Anterior cingulate cortex (tissue), 58 donors: ENCODE measurements around the gene ZNF644.

Source experiments
- DNase-seq, 58 donors: peaks; one replicate each; lab custom pipeline; 2025; lab: John Stamatoyannopoulos, UW

ZNF644 gene

DNA sequence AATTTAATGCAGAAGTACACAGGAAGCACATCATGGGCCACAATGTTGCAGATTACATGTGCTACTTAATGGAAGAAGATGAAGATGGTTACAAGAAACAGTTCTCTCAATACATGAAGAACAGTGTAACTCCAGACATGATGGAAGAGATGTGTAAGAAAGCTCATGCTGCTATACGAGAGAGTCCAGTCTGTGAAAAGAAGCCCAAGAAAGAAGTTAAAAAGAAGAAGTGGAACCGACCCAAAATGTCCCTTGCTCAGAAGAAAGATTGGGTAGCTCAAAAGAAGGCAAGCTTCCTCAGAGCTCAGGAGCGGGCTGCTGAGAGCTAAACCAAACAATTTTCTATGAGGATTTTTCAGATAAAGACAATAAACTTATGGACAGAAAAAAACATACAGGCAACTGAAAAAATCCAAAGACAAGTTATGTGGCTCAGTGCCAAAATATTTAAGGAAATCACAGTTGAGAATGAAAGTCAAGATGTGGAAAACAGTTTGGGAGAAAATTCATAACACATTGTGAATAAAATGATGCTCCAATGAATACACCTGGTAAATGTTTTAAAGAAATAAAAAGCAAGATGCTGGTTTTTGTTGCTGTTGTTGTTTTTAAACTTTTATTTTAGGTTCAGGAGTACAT is 2.8 kb upstream of the ZNF644 start:
- DNase-seq = no peak

DNA sequence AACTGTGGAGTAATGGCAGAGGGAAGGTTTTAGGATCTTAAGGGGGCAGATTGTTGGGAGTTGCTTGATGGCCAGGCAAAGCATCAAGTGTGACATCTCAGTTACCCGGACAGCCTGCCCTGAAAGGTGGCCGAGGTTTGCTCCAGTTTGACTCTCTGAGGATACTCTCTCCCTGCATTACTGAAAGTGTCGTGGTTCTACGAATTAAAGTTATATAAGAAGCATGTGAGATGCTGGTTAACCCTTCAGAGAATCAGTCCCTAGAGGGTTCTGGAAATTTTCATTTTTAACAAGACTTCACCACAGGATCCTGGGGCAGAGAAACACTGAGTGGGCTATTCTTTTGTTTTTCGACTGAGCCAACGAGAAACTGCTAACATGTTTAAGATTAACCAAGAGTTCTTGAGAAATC is 689 bp upstream of the ZNF644 start:
- DNase-seq = no peak

DNA sequence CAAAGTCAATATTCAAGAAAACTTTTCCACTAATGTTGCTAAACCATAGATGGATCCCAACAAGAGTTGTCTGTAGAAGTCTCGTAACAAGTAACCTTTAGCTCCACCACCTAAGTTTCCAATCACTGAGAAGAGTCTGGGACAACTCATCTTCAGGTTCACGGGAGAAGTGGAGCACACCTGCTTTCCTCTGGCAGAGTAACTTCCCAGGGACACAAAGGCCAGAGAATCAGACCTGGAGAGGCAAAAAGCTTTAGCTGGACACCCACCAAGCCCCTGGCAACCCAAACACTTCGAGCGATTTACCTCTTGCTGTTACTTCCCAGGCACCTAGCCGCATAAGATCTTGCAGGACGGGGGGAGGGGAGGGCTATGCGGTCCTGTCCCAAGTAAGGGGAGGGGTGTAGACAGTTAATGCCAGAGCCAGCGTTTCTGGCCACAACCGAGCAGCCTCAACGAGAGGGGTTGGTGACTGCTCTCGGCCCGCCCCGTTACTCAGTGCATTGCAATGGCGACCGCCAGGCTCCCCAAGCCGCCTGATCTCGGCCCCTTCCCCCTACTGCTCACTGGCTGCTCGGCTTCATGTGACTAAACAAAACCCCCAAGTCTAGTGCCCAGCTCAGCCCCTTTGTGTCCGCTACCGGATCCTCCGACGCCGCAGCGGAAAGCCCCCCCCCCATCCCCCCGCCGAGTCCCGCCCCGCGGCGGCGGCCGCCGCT is 709 bp downstream of the ZNF644 start:
- peak in 50 of 58 donors; percentile 30 to 88 (median 76) for DNase-seq

DNA sequence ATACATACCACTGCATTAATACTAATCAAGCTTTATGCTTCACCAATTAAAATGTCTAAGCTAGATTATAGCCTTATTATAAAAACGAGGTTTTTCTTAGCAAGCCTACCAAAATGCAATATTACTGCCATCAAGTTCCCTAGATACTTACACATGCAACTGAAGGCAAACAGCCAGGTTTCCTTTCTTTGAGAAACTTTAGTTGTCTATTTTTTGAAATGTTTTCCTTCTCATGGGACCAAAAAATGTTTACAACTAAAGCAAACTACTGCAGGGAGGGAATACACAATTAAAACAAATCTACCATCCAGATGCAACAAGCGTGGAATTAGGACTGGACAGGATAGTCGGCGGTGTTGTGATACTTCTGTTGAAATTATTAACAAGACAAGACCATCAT is 1.3 kb downstream of the ZNF644 start:
- no peak for DNase-seq

DNA sequence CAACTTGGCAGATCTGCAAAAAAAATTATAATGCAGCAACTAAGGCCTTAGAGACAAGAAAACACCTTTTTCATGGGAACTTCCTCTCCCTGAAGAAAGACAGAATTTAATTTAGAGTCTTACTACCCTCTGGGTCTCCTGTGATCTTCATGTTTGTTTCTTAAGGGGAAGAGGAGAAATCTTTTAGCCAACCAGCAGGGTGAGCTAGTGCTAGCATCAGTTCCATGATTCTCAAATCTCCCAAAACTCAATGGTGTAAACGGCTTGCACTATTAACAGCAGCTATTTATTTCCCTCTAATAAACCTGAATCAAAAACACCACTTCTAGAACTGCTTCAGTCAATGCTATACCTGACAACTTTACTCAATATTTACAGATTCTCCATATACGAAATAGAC is 3.8 kb downstream of the ZNF644 start:
- DNase-seq = peak in 1 of 58 donors; percentile 17

DNA sequence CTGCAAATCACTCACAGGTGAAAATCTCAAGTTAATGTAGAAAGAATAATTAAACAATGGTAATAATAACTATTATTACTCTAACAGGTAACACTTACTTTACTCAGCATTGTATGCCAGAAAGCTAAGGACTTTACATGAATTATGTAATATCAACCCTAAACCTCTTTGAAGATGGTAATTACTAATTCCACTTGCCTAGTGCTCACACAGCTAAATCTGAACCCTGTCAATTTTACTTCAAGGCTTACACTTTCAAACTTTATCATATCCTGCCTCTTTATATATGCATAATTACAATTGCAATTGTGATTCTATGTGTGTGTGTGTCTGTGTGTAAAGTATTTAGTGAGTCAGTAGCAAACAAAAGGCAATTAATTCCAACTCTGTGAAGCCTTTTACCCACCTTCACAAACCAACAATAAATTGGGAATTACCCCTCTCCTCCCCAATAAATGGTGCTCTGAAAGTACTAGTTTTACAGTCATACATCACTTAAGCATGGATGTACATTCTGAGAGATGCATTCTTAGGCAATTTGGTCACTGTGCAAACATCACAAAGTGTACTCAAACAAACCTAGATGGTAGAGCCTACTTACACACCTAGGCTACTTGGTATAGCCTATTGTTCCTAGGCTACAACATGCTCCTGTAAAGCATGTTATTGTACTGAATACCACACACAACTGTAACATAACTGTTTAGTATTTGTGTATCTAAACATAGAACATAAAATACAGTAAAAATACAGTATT is 5.9 kb downstream of the ZNF644 start:
- DNase-seq = no peak

DNA sequence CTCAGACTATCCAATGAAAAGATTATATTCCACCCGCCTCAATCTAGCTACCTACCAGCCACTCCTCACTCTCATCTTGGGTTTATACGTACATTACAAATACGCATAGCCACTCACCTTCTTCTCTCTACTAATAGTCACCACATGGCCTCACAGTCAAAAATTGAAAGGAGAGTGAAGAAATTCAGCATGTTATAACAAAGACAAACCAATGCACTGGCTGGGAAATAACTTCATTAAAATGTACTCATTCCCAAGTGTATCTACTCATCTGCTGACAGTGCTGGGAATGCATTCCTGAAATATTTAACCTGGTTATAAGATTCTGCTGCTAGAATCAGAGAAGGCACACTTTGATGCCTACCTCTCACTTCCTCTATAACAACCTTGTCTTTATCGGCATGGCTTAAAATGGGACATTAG is 6.5 kb downstream of the ZNF644 start:
- DNase-seq = no peak

DNA sequence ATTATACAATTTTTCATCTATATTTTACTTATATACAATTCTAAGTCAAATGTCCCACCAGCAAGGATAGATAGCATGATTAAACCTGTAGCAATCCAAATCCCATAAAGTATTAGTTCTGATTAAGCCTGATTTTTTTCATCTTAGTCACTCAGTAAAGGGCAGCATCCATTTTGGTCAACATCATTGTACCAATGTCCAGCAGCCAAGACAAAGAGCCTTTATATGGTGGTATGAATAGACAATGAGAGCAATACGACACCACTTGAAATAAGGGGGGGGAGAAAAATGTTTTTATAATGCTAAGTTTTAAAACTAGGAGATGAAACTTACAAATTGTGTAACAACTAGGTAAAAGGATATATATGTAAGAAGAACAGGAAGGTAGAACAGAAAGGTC is 7.4 kb downstream of the ZNF644 start:
- DNase-seq = peak in 6 of 58 donors; percentile 1 to 71 (median 10)

DNA sequence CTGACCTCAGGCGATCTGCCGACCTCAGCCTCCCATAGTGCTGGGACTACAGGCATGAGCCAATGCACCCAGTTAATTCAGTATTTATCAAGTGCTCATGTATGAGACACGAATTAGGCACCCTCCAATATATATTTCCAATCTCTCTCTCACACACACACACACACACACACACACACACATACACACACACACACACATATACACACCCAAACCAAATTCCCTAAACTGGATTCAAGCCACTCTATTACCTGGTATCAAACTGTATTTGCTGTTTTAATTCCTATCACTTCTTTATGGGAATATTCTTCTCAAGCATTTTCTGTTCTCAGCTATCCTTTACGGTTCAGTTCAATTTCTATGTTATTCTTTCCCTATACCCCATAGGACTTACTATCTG is 8.5 kb downstream of the ZNF644 start:
- DNase-seq = no peak

DNA sequence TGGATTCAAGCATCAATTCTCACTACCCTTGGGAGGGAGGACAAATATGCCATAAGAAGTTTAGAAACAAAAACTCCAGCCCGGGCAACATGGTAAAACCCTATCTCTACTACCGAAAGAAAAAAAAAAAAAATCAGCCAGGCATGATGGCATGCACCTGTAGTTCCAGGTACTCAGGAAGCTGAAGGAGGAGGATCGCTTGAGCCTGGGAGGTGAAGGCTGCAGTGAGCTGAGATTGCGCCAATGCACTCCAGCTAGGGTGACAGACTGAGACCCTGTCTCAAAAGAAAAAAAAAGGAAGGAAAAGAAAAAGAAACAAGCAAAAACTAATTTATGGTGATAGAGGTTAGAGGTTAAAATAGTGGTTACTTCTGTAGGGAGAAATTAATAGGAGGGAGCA is 9.6 kb downstream of the ZNF644 start:
- no peak for DNase-seq

DNA sequence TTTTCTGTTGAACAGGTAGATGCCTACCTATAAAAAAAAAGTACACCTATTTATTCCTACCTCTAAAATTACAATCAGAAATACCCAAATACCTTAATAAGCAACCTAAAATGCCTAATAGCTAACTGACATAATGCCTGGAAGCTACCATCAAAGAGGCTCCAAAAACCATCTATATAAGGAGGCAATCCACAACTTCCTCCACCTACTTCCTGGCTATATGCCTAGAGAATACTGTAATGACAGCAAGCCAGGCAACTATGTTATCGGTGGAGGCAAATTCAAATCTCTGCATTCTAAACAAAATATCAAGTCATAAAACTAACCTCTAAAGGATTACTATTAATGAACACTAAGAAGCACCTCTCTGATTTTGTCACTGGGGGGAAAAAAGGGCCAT is 10.1 kb downstream of the ZNF644 start:
- DNase-seq = no peak

DNA sequence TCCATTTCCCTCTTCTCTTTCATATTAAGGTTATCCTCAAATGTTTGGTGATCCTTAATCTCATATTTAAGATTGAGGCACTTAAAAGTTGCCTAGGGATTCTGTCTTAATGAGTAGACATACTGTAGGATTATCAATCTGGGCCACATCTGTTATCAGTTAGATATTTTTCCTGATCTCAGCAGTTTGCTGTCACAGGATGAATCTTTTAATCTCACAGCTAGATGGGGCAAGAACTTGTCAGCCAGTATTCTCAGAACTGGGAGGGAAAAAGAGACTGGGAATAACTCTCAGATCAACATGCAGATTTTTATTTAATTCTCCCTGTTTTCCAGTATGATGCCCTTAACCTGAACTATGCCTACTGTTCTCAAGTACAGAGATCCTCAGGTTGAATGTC is 14.0 kb downstream of the ZNF644 start:
- DNase-seq = no peak

DNA sequence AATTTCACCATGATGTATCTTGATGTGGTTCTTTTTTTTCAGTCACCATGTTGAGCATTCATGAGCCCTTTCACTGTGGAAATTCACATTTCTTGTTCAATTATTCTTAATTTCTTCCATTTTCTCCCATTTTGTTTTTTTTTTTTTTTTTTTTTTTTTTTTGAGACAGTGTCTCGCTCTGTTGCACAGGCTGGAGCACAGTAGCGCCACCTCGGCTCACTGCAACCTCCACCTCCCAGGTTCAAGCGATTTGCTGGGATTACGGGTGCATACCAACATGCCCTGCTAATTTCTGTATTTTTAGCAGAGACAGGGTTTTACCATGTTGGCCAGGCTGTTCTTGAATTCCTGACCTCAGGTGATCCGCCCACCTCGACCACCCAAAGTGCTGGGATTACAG is 14.7 kb downstream of the ZNF644 start:
- DNase-seq = no peak

DNA sequence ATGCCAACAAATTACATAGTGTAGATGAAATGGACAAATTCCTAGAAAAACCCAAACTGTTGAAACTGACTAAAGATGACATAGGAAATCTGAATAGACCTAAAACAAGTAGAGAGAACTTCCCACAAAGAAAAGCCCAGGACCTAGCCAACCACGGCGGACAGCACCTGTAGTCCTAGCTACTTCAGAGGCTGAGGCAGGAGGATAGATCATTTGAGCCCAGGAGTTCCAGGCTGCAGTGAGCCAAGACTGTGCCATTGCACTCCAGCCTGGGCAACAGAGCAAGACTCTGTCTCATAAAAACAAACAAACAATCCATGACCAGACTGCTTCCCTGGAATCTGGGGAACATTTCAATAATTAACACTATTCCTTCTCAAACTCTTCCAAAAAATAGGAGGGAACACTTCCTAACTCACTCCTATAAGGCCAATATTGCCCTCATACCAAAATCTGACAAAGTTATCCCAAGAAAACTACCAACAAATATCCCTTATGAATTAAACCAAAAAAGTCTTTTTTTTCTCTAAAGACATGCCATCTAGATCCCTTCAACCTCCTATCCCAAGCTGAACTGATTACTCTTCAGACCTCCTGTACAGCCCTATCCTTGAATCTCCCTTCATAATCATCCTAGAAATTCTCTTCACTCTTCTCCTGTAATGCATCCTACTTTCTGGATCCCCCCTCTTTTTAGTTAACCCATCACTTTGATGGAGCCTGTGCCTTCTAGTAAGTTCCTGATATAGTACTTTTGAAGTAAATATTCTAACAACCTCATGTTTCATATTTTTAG is 15.5 kb downstream of the ZNF644 start:
- DNase-seq = no peak

DNA sequence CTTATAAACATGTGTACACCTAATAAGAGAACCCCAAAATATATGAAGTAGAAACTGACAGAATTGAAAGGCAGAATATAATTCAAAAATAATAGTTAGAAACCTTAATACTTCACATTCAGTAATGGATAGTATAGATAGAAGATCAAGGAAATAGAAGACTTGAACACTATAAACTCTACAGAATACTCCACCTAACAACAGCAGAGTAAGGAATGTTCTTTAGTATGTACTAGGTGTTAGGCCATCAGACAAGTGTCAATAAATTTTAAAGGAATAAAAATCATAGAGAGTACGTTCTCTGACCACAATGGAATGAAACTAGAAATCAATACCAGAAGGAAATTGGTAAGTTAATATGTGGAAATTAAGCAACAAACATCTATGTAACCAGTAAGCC is 16.6 kb downstream of the ZNF644 start:
- DNase-seq = no peak

DNA sequence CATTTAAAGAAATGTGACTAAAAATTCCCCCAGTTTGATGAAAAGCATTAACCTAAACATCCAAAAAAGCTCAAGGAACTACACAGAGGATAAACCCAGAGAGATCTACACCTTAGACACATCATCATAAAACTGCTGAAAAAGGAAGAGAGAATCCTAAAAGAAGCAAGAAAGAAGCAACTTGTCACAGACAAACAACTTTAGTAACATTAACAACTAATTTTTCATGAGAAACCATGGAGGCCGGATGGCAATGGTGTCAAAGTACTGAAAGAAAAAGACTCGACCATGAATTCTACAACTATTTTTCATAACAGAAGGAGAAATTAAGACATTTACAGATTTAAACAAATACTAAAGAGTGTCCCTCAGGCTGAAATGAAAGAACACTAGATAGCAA is 17.7 kb downstream of the ZNF644 start:
- DNase-seq = no peak

DNA sequence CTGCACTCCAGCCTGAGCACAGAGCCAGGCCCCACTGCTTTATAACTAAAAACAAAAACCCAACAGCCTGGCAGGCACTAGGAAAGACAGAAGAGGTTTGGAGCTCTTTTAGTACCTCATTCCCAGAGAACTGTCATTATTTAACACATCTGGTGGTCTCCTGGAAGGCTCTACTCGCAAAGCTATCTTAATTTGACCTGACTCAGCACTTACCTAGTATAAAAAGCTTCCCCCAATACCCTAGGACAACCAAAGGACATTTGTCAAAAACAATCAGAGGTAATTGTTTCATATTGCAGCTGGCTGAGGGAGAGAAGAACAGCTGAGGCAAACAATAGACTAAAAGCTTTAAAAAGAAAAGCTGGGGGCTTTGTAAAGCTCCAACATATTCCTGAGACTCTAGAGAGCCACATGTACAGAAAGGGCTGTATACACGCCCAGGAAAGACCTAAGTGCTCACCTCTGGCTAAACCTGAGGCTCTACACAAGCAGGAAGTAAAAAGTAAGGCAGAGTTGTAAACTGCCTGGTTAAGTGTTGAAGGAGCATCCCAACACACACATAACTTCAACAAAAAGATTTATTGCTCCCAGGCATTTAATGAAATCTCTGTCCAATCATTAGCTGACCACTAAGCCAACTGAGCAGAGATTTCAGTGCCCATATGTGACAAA is 25.0 kb downstream of the ZNF644 start:
- DNase-seq = no peak

DNA sequence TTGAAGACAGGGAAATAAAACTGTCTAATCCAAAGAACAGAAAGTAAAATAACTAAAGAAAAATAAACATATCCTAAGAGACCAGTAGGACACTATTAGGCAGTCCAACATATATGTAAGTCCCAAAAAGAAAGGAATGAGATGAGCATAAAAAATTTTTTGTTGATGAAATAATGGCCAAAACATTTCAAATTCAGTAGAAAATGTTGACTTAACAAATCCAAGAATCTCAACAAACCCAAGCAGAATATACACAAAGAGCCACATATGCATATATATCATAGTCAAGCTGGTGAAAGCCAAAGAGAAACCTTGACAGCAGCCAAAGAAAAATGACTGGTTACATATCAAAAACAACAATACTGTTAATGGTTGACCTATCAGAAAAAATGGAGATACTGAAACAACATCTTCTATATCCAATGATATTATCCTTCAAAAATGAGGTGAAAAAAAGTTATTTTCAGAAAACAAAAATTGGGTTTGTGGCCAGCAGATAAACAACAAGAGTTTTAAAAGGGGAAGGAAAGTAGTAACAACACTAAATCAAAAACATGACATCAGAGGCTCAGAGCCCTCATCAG is 26.4 kb downstream of the ZNF644 start:
- no peak for DNase-seq

DNA sequence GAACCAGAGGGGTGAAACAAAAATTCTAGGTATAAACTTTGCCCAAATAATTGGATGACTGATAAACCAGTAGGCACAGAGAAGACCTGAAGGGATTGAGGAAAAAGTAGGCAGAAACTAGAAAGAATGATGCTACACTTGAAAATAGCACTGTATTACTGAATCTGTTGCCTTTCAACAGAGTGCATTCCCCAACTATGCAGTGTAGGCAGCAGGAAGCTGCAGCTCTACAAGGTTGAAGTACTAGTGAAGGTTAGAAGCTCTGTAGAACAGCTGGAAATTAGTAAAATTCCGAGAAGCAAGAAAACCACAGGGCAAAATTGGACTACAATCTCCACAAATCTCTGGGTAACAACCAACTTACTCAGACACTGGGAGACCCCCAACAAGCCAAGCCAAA is 27.4 kb downstream of the ZNF644 start:
- DNase-seq = no peak

DNA sequence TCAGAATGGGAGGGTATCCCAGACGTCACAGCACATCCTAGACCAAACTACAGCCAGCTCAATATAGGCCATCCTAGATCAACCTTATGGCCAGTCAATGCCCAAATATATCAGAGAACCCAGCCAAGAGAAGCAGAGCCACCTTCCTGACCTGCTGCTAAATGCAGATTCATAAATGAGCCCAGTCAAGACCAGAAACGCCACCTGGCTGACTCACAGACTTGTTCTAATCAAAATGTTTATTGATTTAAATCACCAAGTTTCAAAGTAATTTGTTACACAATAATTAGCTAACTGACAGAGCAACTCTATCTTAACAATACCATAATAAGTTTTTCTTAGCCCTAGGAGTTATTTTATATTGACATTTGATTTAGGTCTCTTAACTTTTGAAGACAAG is 28.6 kb downstream of the ZNF644 start:
- DNase-seq = no peak
